ENCODE measurements around the gene IZUMO4.

Gene IZUMO4

DNA sequence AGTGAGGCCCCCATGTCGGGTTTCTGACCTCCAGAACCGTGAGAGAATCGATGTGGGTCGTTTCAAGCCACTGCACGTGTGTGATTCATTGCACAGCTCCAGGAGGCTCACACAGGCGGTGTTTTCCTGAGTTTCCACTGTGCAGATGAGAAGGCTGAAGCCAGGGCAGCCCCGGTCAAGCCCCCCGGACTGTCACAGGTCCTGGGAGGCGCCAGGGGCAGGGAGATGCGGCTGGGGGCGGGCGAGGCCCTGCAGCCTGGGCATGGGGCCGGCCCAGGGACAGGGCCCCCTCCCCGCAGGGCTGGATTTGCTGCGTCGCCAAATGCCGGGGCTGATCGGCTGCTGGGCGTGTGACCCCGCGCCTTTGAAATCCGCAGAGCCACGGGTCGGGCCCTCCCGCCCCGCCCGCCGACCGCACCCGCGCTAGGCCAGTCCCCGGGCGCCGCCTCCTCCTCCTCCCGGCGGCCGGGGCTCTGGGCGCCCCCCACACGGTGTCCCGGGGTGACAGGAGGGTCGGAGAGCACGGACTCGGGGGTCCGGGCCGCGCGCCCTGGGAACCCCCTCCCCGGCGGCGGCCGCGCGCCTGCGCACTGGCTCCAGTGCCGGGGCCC, 35.7 kb upstream of the IZUMO4 start:
- TF ChIP-seq, protein P1, sequence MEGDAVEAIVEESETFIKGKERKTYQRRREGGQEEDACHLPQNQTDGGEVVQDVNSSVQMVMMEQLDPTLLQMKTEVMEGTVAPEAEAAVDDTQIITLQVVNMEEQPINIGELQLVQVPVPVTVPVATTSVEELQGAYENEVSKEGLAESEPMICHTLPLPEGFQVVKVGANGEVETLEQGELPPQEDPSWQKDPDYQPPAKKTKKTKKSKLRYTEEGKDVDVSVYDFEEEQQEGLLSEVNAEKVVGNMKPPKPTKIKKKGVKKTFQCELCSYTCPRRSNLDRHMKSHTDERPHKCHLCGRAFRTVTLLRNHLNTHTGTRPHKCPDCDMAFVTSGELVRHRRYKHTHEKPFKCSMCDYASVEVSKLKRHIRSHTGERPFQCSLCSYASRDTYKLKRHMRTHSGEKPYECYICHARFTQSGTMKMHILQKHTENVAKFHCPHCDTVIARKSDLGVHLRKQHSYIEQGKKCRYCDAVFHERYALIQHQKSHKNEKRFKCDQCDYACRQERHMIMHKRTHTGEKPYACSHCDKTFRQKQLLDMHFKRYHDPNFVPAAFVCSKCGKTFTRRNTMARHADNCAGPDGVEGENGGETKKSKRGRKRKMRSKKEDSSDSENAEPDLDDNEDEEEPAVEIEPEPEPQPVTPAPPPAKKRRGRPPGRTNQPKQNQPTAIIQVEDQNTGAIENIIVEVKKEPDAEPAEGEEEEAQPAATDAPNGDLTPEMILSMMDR (conservative IDR thresholded peaks at IDR 0.05; ENCODE audit: low read depth, low read length): no peak
- no peak for DNase-seq (ENCODE audit: low read depth)
- peak overlapping the region; percentile 26 for H3K4me3 ChIP-seq (ENCODE audit: low read length)

DNA sequence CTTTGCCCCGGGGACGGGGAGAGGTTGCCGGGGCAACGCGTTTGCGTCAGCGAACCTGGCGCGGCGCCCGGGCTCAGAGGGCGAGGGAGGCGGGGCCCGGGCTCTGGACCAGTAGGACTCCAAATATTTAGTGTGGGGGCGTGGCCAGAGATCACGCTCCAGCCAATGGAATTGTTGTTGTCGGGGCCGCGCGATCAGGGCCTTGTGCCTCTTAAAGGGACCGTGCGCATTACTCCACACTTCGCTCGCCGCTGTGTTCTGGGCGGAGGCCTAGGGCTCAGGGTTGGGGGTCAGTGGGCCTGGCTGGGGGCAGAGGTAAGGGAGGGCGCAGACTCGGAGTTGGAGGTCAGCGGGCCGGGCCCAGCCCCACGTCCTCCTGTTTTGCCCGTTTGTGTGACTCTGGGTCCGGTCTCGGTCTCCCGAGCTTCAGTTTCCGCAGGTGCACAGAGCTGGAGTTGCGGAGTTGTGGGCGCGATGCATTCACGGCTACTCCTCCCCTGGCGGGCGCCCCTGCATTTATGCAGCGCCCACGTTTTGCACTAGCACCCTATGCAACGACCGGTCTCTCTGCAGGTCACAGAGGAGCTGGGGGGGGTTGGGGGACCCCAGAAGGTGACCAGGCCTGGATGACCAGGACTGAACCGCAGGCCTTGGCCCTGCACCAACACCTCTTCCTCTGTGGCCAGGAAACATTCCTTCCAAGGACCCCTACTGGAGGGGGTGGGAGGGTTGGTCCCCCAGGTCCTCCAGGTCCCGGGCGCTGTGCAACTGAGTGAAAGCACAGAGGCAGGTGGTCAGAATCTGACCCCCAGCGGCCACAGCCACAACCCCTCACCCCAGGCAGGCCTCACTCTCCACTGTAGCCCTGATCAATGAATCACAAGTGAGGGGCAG, 35.0 kb upstream of the IZUMO4 start:
- H3K4me3 ChIP-seq (ENCODE audit: low read length): peak overlapping the region; percentile 52
- DNase-seq (ENCODE audit: low read depth): peak; percentile 94
- TF ChIP-seq, protein P1 (conservative IDR thresholded peaks at IDR 0.05; ENCODE audit: low read depth, low read length): peak; percentile 1

DNA sequence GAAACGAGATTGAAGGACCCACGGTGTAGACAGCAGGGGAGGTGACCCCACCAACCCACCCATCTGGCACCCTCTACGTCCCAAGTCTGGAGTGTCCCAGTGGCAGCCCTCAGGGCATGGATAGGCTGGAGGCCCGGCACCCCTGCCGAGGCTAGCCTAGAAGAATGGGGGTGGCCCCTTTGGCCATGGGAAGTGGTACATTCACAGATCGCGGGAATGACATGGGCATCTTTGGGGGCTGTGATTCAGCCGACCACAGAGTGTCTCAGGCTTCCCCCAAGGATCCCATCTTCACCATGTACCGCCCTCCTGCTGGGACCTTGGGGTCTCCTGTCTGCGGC, 34.4 kb upstream of the IZUMO4 start:
- no peak for DNase-seq (ENCODE audit: low read depth)
- peak overlapping the region; percentile 52 for H3K4me3 ChIP-seq (ENCODE audit: low read length)
- TF ChIP-seq, protein P1 (conservative IDR thresholded peaks at IDR 0.05; ENCODE audit: low read depth, low read length): no peak

DNA sequence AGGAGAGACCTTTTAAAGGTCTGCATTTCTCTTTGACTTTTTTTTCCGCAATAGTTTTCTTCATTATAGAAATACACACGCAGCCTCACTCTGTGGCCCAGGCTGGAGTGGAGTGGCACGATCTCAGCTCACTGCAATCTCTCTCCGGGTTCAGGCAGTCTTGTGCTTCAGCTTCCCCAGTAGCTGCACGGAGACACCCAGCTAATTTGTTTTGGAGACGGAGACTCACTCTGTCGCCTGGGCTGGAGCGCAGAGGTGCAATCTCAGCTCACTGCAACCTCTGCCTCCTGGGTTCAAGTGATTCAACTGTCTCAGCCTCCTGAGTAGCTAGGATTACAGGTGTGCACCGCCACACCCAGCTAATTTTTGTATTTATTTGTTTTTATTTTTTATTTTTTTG, 33.9 kb upstream of the IZUMO4 start:
- H3K4me3 ChIP-seq (ENCODE audit: low read length): no peak overlapping the region
- DNase-seq (ENCODE audit: low read depth): no peak
- TF ChIP-seq, protein P1 (conservative IDR thresholded peaks at IDR 0.05; ENCODE audit: low read depth, low read length): no peak

DNA sequence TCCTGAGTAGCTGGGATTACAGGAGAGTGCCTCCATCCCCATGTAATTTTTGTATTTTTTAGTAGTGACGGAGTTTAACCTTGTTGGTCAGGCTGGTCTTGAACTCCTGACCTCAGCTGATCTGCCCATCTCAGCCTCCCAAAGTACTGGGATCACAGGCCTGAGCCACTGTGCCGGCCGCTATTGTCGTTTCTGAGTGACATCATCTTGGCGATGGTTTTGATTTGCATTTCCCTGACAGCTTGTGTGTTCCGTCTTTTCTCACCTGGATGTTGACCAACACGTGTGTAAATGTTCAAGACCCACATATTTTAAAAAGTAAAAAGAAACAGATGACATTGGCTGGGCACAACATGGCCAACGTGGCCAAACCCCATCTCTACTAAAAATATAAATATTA, 32.9 kb upstream of the IZUMO4 start:
- H3K4me3 ChIP-seq (ENCODE audit: low read length): no peak overlapping the region
- DNase-seq (ENCODE audit: low read depth): no peak
- TF ChIP-seq, protein P1 (conservative IDR thresholded peaks at IDR 0.05; ENCODE audit: low read depth, low read length): no peak

DNA sequence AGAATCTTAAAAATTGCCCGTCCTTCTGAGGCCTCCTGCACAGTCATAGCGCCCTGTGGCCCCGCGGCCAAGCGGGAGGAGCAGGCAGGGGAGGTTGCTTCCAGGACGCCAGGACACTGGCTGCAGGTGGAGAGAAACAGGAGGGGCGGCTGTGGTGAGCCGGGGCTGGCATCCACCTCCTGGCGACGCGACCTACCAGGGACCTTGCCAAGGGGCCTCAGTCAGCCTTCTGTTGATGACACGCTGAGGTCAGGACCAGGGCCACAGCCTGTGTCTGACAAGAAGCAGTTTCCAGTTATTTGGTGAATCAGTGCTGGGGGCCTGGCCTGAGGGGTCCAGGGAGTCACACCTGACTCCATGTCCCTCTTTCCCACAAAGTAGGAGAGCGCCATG, 32.3 kb upstream of the IZUMO4 start:
- no peak for DNase-seq (ENCODE audit: low read depth)
- TF ChIP-seq, protein P1 (conservative IDR thresholded peaks at IDR 0.05; ENCODE audit: low read depth, low read length): no peak
- no peak overlapping the region for H3K4me3 ChIP-seq (ENCODE audit: low read length)

Data from retinal pigment epithelial cell (primary cell).